LNCAP (cell line): Measurements from ENCODE around the gene INHBB.

Source experiments
- TF ChIP-seq, protein P1 (sequence below): fragments of 450-650 bp; IDR thresholded peaks from 2 replicates; pipeline ENCODE4 v1.5.1; 2017; ENCODE audit warnings: mild to moderate bottlenecking

Gene INHBB

DNA sequence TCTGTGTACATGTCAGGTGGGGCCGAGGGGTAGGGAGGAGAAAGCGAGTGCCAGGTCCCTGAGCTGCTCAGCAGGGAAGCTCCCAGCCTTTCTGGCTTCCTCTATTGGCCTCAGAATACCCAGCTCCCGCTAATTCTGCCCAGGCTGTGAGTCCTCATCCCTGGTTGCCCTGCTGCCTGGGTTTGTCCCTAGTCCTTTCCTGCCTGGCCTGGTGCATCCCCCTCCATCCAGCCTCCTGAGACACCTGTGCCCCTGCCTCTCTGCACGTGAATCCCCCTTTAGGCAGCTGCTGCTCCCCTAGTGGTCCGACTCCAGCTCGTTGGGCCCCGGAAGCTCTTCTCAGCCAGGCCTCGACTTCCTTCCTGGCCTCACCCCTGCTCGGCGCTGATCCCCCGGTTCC is 54.6 kb downstream of the INHBB start:
- TF ChIP-seq, protein P1, sequence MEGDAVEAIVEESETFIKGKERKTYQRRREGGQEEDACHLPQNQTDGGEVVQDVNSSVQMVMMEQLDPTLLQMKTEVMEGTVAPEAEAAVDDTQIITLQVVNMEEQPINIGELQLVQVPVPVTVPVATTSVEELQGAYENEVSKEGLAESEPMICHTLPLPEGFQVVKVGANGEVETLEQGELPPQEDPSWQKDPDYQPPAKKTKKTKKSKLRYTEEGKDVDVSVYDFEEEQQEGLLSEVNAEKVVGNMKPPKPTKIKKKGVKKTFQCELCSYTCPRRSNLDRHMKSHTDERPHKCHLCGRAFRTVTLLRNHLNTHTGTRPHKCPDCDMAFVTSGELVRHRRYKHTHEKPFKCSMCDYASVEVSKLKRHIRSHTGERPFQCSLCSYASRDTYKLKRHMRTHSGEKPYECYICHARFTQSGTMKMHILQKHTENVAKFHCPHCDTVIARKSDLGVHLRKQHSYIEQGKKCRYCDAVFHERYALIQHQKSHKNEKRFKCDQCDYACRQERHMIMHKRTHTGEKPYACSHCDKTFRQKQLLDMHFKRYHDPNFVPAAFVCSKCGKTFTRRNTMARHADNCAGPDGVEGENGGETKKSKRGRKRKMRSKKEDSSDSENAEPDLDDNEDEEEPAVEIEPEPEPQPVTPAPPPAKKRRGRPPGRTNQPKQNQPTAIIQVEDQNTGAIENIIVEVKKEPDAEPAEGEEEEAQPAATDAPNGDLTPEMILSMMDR = no peak
